HEK293T (cell line): ENCODE results near the gene WRNIP1.

Experiments used
- ARNT ChIP-seq: fragments of 450-650 bp; IDR thresholded peaks from 2 replicates; pipeline ENCODE4 v1.6.1; 2017; ENCODE audit warnings: mild to moderate bottlenecking
- BHLHE40 ChIP-seq: fragments of 450-650 bp; IDR thresholded peaks from 2 replicates; pipeline ENCODE4 v1.6.1; 2016; ENCODE audit warnings: mild to moderate bottlenecking, moderate library complexity, borderline replicate concordance
- CTBP1 ChIP-seq: fragments of 450-650 bp; IDR thresholded peaks from 2 replicates; pipeline ENCODE4 v1.6.1; 2016; ENCODE audit warnings: borderline replicate concordance
- ELF4 ChIP-seq: fragments of 450-650 bp; IDR thresholded peaks from 2 replicates; pipeline ENCODE4 v1.6.1; 2017; ENCODE audit warnings: antibody characterized with exemption
- FOXK2 ChIP-seq: fragments of 450-650 bp; IDR thresholded peaks from 2 replicates; pipeline ENCODE4 v1.6.1; 2016; ENCODE audit warnings: mild to moderate bottlenecking
- FOXM1 ChIP-seq: fragments of 450-650 bp; IDR thresholded peaks from 2 replicates; pipeline ENCODE4 v1.6.1; 2017; ENCODE audit warnings: mild to moderate bottlenecking, borderline replicate concordance
- HDGF ChIP-seq: fragments of 450-650 bp; IDR thresholded peaks from 2 replicates; pipeline ENCODE4 v1.6.1; 2017; ENCODE audit warnings: antibody characterized with exemption, borderline replicate concordance
- SP1 ChIP-seq: fragments of 450-650 bp; IDR thresholded peaks from 2 replicates; pipeline ENCODE4 v1.6.1; 2017
- SUZ12 ChIP-seq: fragments of 450-650 bp; IDR thresholded peaks from 2 replicates; pipeline ENCODE4 v1.6.1; 2016; ENCODE audit warnings: mild to moderate bottlenecking
- TARDBP ChIP-seq: fragments of 450-650 bp; IDR thresholded peaks from 2 replicates; pipeline ENCODE4 v1.6.1; 2016

DNA sequence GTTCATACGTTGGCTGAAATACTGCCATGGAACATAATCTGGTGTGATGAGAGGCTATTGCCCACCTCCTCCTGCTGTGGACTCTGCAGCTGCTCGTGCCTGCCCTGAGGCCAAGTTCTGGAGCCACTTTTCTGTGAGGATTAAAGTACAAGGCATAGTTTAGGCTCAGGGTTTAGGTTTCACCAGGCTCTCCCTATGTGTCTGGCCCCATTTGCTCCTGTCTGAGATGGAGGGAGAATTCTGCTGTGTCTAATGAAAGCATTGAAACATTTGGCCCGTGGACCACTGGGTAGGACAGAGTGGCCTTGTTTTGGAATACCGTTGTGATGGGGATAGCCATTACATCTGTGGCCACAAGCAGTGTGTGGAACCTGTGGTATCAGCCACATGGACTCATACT lies 5.9 kb downstream of the WRNIP1 start:
- TF ChIP-seq FOXK2 (no peak), BHLHE40 (no peak), SP1 (no peak), TARDBP (no peak), FOXM1 (no peak), CTBP1 (no peak), ELF4 (no peak), SUZ12 (no peak), HDGF (no peak), ARNT (no peak)
